GM18526 (cell line): ENCODE results near the gene GAS2L2.

Experiments
- POLR2A ChIP-seq: IDR thresholded peaks from 3 replicates; pipeline ENCODE4 v1.6.1; 2011; ENCODE audit not compliant: insufficient read length; ENCODE audit errors: extremely low read depth

Gene GAS2L2

GRCh38 chr17:35763767-35764122, 10.7 kb upstream of the GAS2L2 start:
- TF ChIP-seq POLR2A, result no peak

- TF ChIP-seq POLR2A, result no peak
These were observed 8.6 kb upstream of the GAS2L2 start for GRCh38 chr17:35761601-35762000.

DNA sequence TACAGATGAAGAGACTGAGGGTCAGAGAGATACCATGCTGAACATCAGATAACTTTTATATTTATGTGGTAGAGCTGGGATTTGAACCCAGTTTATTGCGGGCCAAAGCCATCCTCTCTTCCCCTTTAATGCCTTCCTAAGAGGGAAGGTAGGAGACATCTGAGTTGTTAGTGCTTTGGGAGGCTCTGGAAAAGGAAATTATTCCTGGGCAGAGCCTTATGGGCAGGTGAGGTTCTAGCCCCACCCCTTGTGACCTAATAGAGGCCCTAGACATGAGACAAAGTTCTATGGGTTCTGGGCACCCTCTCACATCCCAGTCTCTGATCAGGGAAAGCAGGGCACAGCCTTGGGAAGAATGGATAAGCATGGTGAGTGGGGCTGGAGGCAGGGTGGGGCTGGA, 7.5 kb upstream of the GAS2L2 start, which contains the start of gene C17orf50:
Gene C17orf50 (plus strand): TSS at position 301 of the 400 bp plus-strand sequence. CDS start 55 bp downstream, at position 356.
- TF ChIP-seq POLR2A, result no peak

GRCh38 chr17:35757243-35757642, 4.2 kb upstream of the GAS2L2 start:
- TF ChIP-seq POLR2A, result no peak

- TF ChIP-seq POLR2A, result no peak
These were observed 568 bp downstream of the GAS2L2 start for GRCh38 chr17:35752471-35752870.

DNA sequence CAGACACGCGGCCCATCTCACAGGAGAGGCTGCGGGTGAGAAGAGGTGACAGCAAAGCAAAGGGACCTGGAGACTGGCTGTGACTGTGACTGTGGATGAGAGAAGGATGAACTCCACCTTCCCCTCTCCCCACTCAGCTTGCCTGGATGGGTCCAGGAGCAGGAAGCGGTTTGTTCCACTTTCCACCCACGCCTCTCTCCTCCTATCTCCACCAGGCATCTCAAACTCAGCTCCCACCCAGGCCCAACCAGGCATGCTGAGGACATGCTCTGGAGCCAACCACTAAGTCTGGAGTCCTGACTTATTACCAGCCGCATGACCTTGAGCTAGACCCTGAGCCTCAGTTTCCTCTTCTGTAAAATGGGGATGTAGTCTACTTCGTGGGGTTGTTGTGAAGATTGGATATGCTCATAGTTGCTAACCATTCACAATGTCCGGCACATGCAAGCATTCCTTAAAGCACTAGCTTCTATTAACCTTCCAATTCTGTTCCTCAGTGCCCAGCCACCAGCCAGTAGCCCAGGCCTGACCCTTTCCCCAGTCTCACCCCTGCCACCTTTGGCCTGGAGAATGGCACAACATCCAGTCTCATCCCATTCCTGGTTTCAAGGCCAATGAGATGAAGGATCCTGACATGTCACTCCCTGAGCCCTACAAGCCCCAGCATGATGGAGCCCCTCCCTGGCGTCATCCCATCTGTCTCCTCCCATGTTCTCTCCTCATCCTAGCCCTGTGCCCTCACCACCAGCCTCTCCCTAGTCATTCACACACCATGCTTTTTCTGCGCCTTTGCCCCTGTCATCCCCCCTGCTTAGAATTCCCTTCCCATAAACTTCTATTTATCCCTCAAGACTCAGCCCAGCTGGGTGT, 2.3 kb downstream of the GAS2L2 start:
- TF ChIP-seq POLR2A, result no peak

DNA sequence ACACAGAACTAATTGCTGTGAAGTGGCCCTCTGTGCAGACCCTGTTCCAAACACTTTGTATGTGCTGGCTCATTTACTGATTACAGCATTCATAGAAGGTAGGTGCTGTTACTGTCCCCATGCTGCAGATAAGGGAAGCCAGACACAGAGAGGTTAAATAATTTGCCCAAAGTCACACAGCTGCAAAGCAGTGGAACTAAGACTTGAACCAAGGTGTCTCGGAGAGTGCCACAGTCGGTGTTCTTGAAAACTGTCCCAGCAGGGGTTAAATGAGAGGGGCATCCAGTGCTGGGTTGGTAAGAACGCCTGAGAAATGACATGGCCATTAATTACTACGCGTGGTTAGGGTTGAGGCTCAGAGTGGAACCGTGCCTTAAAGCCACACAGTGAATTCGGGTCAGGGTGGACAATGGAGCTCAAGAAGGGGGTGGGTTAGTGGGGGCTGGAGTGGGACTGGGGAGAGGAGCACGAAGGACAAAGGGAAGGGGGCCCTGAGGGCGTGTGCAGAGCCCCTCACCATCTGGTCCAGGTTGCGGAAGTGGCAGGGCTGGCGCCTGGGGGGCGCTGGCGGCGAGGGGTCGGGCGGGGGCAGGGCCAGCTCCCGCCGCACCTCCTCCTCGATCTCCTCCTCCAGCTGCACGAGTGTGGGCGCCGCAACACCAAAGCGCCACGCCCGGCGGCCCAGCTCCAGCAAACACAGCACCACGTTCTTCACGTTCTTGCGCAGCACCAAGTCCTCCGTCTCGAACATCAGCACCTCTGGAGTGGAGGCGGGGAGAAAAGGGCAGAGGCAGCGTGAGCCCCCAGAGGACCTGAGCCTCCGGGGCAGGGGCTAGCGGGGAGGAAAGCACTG, 3.3 kb downstream of the GAS2L2 start:
- TF ChIP-seq POLR2A, result no peak

- no peak for TF ChIP-seq POLR2A
These were observed 4.1 kb downstream of the GAS2L2 start for GRCh38 chr17:35748979-35749378.

DNA sequence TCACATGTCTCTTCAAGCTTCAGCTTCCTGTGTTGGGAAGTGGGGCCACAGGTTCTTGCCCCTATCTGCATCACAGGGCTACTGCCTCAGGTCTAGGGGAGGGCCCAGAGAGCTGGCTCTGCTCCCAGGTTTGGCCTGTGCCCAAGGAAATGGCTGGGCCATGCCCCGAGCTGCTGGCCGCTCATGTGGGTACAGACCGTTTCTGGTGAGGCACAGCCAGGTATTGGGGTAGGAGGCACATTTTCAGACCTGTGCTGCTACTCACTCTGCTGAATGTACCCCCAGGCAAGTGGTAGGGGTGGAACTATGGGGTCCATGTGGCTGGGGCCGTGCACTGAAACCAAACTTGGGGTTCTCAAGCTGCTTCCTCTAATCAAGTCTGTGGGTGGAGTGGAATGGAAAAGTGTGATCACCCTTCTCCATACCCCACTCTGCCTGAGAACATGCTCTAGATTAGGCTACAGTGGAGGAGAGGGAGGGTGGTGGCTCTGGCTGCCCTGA, 4.6 kb downstream of the GAS2L2 start:
- no peak for TF ChIP-seq POLR2A

GRCh38 chr17:35747540-35748017, 5.5 kb downstream of the GAS2L2 start:
- no peak for TF ChIP-seq POLR2A

DNA sequence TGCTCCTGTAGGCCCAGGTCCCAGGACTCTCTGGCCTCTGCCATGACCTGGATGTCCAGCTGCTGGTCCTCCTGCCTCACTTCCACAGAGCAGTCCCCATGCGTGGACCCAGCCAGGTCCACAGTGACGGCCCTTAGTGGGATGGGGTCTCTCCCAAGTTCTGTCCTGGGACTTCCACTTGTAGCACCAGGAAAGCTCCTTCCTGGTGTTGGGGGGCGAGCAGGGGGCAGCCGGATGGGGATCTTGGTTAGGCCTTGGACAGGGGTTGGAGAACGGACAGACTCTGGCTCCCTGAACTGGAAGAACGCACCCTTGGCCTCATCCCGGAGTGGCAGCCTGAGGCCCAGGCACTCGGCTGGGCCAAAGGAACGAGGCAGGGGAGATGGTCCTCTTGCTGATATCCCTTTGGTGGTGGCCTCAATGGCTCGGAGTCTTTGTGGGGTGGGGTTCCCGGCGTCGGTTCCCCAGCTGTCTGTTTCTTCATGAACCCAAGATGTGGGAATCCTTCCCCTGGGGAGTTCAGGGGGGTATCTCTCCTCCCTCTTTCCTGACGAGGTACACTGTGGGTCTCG, 7.2 kb downstream of the GAS2L2 start:
- no peak for TF ChIP-seq POLR2A

DNA sequence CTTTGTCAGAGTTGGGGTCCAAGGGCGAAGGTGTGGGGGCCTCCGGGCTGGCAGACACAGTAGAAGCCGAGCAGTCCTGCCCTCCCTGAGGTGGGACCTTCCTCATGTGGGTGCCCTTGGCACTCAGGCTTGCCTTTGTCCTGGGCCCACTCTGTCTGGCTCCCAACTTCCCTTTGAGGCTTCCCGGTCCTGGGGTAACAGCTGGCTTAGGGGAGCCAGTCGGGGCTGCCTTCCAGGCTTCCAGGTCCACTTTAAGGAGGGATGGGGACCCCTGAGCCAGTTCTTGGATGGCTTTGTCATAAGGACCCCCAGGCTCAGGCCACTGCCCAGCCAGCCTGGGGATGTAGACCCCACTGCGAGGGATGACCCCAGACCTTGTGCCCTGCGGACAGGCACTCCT, 7.8 kb downstream of the GAS2L2 start:
- no peak for TF ChIP-seq POLR2A

DNA sequence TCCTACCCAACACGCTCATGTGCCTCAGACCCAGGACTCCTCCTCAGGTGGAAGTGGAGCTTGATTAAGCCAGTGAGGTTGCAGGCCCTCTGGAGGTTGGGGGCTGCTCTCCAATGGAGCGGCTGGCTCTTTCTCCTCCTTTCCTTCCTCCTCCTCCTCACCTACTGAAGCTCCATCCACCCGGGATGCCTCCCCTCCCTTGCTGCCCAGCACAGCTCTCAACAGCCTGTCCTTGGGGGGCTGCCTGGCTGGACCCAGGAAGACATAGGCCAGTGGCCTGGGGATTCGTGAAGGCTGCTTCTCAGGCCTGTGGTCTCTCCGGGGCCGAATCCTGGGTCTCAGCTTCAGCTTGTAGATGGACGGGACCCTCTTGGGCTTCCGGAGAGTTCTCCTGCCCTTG, 8.2 kb downstream of the GAS2L2 start:
- TF ChIP-seq POLR2A, result no peak

DNA sequence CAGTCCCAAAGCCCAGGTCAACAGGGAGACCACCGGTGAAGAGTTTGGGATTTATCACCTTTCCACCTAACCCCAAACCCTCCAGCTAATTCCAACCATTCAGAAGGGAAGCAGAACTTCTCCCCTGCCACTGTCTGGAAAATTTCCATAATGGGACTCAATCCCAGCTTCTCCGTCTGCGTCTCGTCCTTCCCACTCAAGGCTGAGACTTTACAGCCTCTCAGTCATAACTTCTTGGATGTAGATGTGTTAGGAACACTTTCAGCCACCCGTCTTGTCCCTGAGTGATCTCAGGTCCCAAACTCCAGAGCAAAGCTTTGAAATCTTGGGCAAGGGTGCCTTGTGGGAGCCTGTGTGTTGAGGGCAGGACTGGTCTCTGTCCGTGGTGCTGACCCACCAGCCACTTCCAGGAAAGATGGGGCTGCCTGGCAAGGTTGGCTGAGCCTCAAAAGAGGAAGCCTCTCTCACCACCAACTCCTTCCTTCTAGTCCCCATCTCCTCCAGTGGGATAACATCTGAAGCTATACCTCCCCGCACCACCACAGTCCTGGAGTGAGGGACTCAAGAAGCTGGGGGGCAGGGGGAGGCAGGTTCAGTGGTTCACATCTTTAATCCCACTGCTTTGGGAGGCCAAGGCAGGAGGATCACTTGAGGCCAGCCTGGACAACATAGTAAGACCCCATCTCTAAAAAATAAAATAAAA, 9.3 kb downstream of the GAS2L2 start:
- TF ChIP-seq POLR2A, result no peak
